ENCODE data around the gene PRSS1.

DNA sequence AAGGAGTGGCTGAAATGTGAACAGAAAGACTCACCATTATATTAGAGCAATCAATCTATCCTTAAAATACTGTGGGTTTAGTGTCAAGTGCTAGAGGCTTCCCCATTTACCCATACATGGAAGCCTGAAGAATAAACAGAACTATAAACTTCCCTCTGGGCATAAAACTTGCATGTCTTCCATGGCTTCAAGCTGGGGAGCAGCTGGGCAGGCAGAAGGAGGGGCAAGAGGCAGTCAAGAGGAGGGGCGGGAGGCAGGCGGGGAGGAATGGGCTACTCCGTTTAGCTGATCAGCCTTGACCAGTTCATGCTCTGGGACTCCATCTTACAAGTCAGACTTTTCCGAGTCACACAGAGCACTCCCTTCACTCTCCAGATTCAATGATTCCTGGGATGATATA is 3.5 kb upstream of the PRSS1 start:
- TF ChIP-seq, protein P1, sequence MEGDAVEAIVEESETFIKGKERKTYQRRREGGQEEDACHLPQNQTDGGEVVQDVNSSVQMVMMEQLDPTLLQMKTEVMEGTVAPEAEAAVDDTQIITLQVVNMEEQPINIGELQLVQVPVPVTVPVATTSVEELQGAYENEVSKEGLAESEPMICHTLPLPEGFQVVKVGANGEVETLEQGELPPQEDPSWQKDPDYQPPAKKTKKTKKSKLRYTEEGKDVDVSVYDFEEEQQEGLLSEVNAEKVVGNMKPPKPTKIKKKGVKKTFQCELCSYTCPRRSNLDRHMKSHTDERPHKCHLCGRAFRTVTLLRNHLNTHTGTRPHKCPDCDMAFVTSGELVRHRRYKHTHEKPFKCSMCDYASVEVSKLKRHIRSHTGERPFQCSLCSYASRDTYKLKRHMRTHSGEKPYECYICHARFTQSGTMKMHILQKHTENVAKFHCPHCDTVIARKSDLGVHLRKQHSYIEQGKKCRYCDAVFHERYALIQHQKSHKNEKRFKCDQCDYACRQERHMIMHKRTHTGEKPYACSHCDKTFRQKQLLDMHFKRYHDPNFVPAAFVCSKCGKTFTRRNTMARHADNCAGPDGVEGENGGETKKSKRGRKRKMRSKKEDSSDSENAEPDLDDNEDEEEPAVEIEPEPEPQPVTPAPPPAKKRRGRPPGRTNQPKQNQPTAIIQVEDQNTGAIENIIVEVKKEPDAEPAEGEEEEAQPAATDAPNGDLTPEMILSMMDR (IDR thresholded peaks at IDR 0.05) = no peak
- TF ChIP-seq POLR2AphosphoS5 (IDR thresholded peaks at IDR 0.05) (no peak), EP300 (IDR thresholded peaks at IDR 0.05) (no peak)

Measured in gastroesophageal sphincter (tissue), 3 donors.